HG02885 (cell line): ENCODE data around the gene SHB.
"Not testable (repeated sequence)": the region's sequence is repeated elsewhere in the genome, so short reads cannot be mapped to it uniquely, and the experiment has no call there.

ENCODE experiments used
- ATAC-seq: cut with Tn5 transposase; IDR thresholded peaks from one replicate; pipeline ENCODE4 v1.9.1; 2021; ENCODE audit warnings: mild to moderate bottlenecking; ENCODE audit not compliant: unreplicated experiment, poor library complexity

Gene SHB

GRCh38 chr9:37976714-37977477 is 92.1 kb downstream of the SHB start:
- no peak for ATAC-seq

- ATAC-seq = no peak
These were observed 93.4 kb downstream of the SHB start for GRCh38 chr9:37975639-37976038.

GRCh38 chr9:37974506-37975173 is 94.4 kb downstream of the SHB start:
- no peak for ATAC-seq

GRCh38 chr9:37972351-37972848 is 96.6 kb downstream of the SHB start:
- no peak for ATAC-seq

- no peak for ATAC-seq
These were observed 97.3 kb downstream of the SHB start for GRCh38 chr9:37971691-37972090.

GRCh38 chr9:37971108-37971459 is 97.9 kb downstream of the SHB start:
- ATAC-seq = no peak

- no peak for ATAC-seq
These were observed 98.5 kb downstream of the SHB start for GRCh38 chr9:37970301-37971107.

GRCh38 chr9:37969558-37970300 is 99.3 kb downstream of the SHB start:
- ATAC-seq = no peak

- no peak for ATAC-seq
These were observed 99.9 kb downstream of the SHB start for GRCh38 chr9:37969130-37969529.

- ATAC-seq = no peak
These were observed 100.8 kb downstream of the SHB start for GRCh38 chr9:37968228-37968701.

GRCh38 chr9:37967761-37968080 is 101.3 kb downstream of the SHB start:
- no peak for ATAC-seq

GRCh38 chr9:37967014-37967760 is 101.8 kb downstream of the SHB start:
- no peak for ATAC-seq

- no peak for ATAC-seq
These were observed 102.5 kb downstream of the SHB start for GRCh38 chr9:37966412-37967013.

- ATAC-seq = not testable (repeated sequence)
These were observed 103.2 kb downstream of the SHB start for GRCh38 chr9:37965676-37966345.

- ATAC-seq = no peak
These were observed 103.9 kb downstream of the SHB start for GRCh38 chr9:37965116-37965515.

GRCh38 chr9:37964740-37965081 is 104.3 kb downstream of the SHB start:
- no peak for ATAC-seq

GRCh38 chr9:37963936-37964739 is 104.9 kb downstream of the SHB start:
- ATAC-seq = no peak

GRCh38 chr9:37961351-37961750 is 107.7 kb downstream of the SHB start:
- no peak for ATAC-seq
